CD8-positive, alpha-beta memory T cell (primary cell): ENCODE measurements around the gene NT5E. TPM values are rescaled to one million over a fixed set of nuclear protein-coding genes. Genes with fewer than 3 reads are reported as not detected.

Experiments used
- CTCF ChIA-PET: fragments of 350-600 bp; sonication (Branson Sonifier 250); formaldehyde crosslinking; loops from one replicate; lab custom pipeline; 2021; ENCODE audit warnings: antibody characterized with exemption; lab: Charles Lee
- POLR2A ChIA-PET: fragments of 350-600 bp; sonication (Branson Sonifier 250); formaldehyde crosslinking; loops from one replicate; lab custom pipeline; 2021; ENCODE audit warnings: antibody characterized with exemption; lab: Charles Lee
- DNase-seq, 5 donors: peaks; one replicate each; pipeline versions ENCODE4 v3.0.0 to v3.0.0-alpha.2; 2020 to 2022; ENCODE audit warnings: mixed read lengths in 1 of 5
- H3K27ac ChIP-seq: one replicate; pipeline ENCODE4 v1.7.0; 2013; ENCODE audit warnings: low read depth, mild to moderate bottlenecking, low read length, moderate library complexity
- H3K27me3 ChIP-seq: 2 replicates; pipeline ENCODE4 v1.7.0; 2013; ENCODE audit warnings: low read length, mild to moderate bottlenecking; ENCODE audit not compliant: insufficient read depth, poor library complexity, severe bottlenecking
- H3K36me3 ChIP-seq: 2 replicates; pipeline ENCODE4 v1.7.0; 2013; ENCODE audit warnings: mild to moderate bottlenecking, low read length, moderate library complexity; ENCODE audit not compliant: insufficient read depth
- H3K4me1 ChIP-seq: 2 replicates; pipeline ENCODE4 v1.7.0; 2013; ENCODE audit warnings: mild to moderate bottlenecking, low read length, moderate library complexity; ENCODE audit not compliant: insufficient read depth
- H3K4me3 ChIP-seq: 2 replicates; pipeline ENCODE4 v1.7.0; 2013; ENCODE audit warnings: mild to moderate bottlenecking, low read length
- H3K9me3 ChIP-seq: 2 replicates; pipeline ENCODE4 v1.7.0; 2013; ENCODE audit warnings: mild to moderate bottlenecking, low read length
- H3K27ac Mint-ChIP-seq, 8 donors: one replicate each; pipeline ENCODE4 v1.8.0; 2020 to 2021; ENCODE audit warnings: mixed read lengths in 8 of 8, mild to moderate bottlenecking in 6 of 8, inconsistent platforms in 3 of 8, moderate library complexity in 3 of 8
- H3K27me3 Mint-ChIP-seq, 2 donors: one replicate each; pipeline ENCODE4 v1.8.0; 2020 to 2021; ENCODE audit warnings: mixed read lengths in 2 of 2, mild to moderate bottlenecking in 1 of 2, moderate library complexity in 1 of 2
- H3K36me3 Mint-ChIP-seq, 3 donors: one replicate each; pipeline ENCODE4 v1.8.0; 2020 to 2021; ENCODE audit warnings: mixed read lengths in 3 of 3, inconsistent platforms in 1 of 3, mild to moderate bottlenecking in 1 of 3
- H3K4me1 Mint-ChIP-seq, 3 donors: one replicate each; pipeline ENCODE4 v1.8.0; 2020 to 2021; ENCODE audit warnings: mixed read lengths in 3 of 3, inconsistent platforms in 1 of 3, mild to moderate bottlenecking in 1 of 3
- H3K4me3 Mint-ChIP-seq, 7 donors: one replicate each; pipeline ENCODE4 v1.8.0; 2020 to 2021; ENCODE audit warnings: mixed read lengths in 7 of 7, mild to moderate bottlenecking in 6 of 7, moderate library complexity in 4 of 7, inconsistent platforms in 2 of 7
- H3K9me3 Mint-ChIP-seq, 5 donors: one replicate each; pipeline ENCODE4 v1.8.0; 2020 to 2022; ENCODE audit warnings: mixed read lengths in 5 of 5, mild to moderate bottlenecking in 3 of 5, moderate library complexity in 2 of 5, inconsistent platforms in 1 of 5
- polyA plus RNA-seq: library from polyadenylated mRNA; unstranded; fragments of 300-500 nt; fragmentation: Illumina TruSeq; gene quantifications from one replicate; pipeline ENCODE4 v1.2.3, GENCODE V29; 2021
- total RNA-seq, 2 experiments: library from RNA; stranded (reverse); gene quantifications; one replicate each; pipeline ENCODE4 v1.2.3, GENCODE V29; 2021

Gene NT5E
- total and polyA plus RNA-seq, 3 experiments from 2014 or later, result 14.8 to 32.7 (median 15.4) TPM

- peaks cover 0 to 2% (median 0%) of the 10 kb centered on the region in 3 donors for H3K4me1 Mint-ChIP-seq
- POLR2A ChIA-PET, result no interaction called here
- Histone ChIP-seq H3K27ac (no peak overlapping the region), H3K27me3 (no peaks in the 10 kb centered on the region), H3K4me3 (no peak overlapping the region), H3K4me1 (no peaks in the 10 kb centered on the region), H3K9me3 (no peaks in the 10 kb centered on the region), H3K36me3 (peaks cover 28% of the 10 kb centered on the region)
- peak in 1 of 5 donors; percentile 4 for DNase-seq
- H3K36me3 Mint-ChIP-seq, result peaks cover 4 to 52% (median 9%) of the 10 kb centered on the region in 3 donors
- CTCF ChIA-PET, result interaction anchor here (0.9 to 3.0 kb wide), 6 partner anchors 9 to 182 kb away, joined by 3 to 20 read pairs (median 4); no protein-coding TSS in a partner anchor
- peak overlapping the region in 3 of 8 donors; percentile 3 to 51 (median 5) for H3K27ac Mint-ChIP-seq
- no peaks in the 10 kb centered on the region for H3K9me3 Mint-ChIP-seq
- H3K4me3 Mint-ChIP-seq, result no peak overlapping the region
- H3K27me3 Mint-ChIP-seq, result no peaks in the 10 kb centered on the region
These were observed 87.2 kb downstream of the NT5E start for GRCh38 chr6:85537055-85537494.

- Mint-ChIP-seq H3K27ac (peak overlapping the region in 2 of 8 donors; percentile 6 to 62), H3K4me1 (no peaks in the 10 kb centered on the region), H3K36me3 (peaks cover 13 to 65% (median 17%) of the 10 kb centered on the region in 3 donors), H3K27me3 (no peaks in the 10 kb centered on the region), H3K4me3 (no peak overlapping the region), H3K9me3 (peaks cover 0 to 8% (median 0%) of the 10 kb centered on the region in 5 donors)
- no peak for DNase-seq
- ChIA-PET POLR2A (no interaction called here), CTCF (no interaction called here)
- no peaks in the 10 kb centered on the region for H3K4me1 ChIP-seq
- H3K36me3 ChIP-seq, result peaks cover 6% of the 10 kb centered on the region
- no peak overlapping the region for H3K27ac ChIP-seq
- H3K27me3 ChIP-seq, result no peaks in the 10 kb centered on the region
- H3K4me3 ChIP-seq, result no peak overlapping the region
- no peaks in the 10 kb centered on the region for H3K9me3 ChIP-seq
These were observed 94.9 kb downstream of the NT5E start for GRCh38 chr6:85544776-85545175.

Other genes with a start within 250 kb of the NT5E start
- gene SNX14, start 143.8 kb downstream of the NT5E start, total RNA-seq, result 10 to 100 TPM; 52.4 to 56.1 TPM
- gene SNX14, start 143.8 kb downstream of the NT5E start, polyA plus RNA-seq, result 48.9 TPM
- 100 to 1,000 TPM; 247 to 249 TPM for gene SYNCRIP, start 192.8 kb downstream of the NT5E start, total RNA-seq
- gene SYNCRIP, start 192.8 kb downstream of the NT5E start, polyA plus RNA-seq, result 81.6 TPM